OCI-LY1 (cell line): ENCODE measurements around the gene SNRNP200.

ENCODE experiments used
- H2AFZ ChIP-seq: fragments of 200-600 bp; sonication (generic), shearing (Covaris generic); 2 replicates; pipeline ENCODE4 v1.6.0; 2014; ENCODE audit warnings: antibody characterized with exemption, mild to moderate bottlenecking, low read length
- H3F3A ChIP-seq: fragments of 200-600 bp; sonication (generic), shearing (Covaris generic); 2 replicates; pipeline ENCODE4 v1.6.0; 2014; ENCODE audit warnings: mild to moderate bottlenecking, antibody characterized with exemption, low read length, moderate library complexity; ENCODE audit not compliant: insufficient read depth
- H3K27ac ChIP-seq: fragments of 200-600 bp; sonication (generic); 2 replicates; pipeline ENCODE4 v1.5.1; 2014; ENCODE audit warnings: low read length, mixed run types, mild to moderate bottlenecking, low read depth; ENCODE audit not compliant: poor library complexity, severe bottlenecking
- H3K27me3 ChIP-seq: fragments of 200-600 bp; sonication (generic); 2 replicates; pipeline ENCODE4 v1.6.0; 2014; ENCODE audit warnings: antibody characterized with exemption, mild to moderate bottlenecking, low read length, moderate library complexity; ENCODE audit not compliant: insufficient read depth
- H3K36me3 ChIP-seq: fragments of 200-600 bp; sonication (generic); 2 replicates; pipeline ENCODE4 v1.6.1; 2014; ENCODE audit warnings: mild to moderate bottlenecking, antibody characterized with exemption, low read length, moderate library complexity, mixed read lengths; ENCODE audit not compliant: insufficient read depth
- H3K4me1 ChIP-seq: fragments of 200-600 bp; sonication (generic); 2 replicates; pipeline ENCODE4 v1.5.1; 2014; ENCODE audit warnings: mild to moderate bottlenecking, low read length, moderate library complexity; ENCODE audit not compliant: insufficient read depth, severe bottlenecking
- H3K4me2 ChIP-seq: fragments of 200-600 bp; sonication (generic), shearing (Covaris generic); 2 replicates; pipeline ENCODE4 v1.6.1; 2014; ENCODE audit warnings: low read length
- H3K4me3 ChIP-seq: fragments of 200-600 bp; sonication (generic); 2 replicates; pipeline ENCODE4 v1.5.1; 2014; ENCODE audit warnings: low read length, low read depth, mild to moderate bottlenecking, mixed read lengths; ENCODE audit not compliant: poor library complexity, severe bottlenecking
- H3K79me2 ChIP-seq: fragments of 200-600 bp; shearing (Covaris generic); 2 replicates; pipeline ENCODE4 v1.6.1; 2016; ENCODE audit warnings: mixed run types, low read length, mixed read lengths; ENCODE audit not compliant: insufficient read depth
- H3K9ac ChIP-seq: fragments of 200-600 bp; sonication (generic), shearing (Covaris generic); 2 replicates; pipeline ENCODE4 v1.6.1; 2014; ENCODE audit warnings: mild to moderate bottlenecking, low read length, mixed read lengths
- H3K9me2 ChIP-seq: fragments of 200-600 bp; sonication (generic), shearing (Covaris generic); 2 replicates; pipeline ENCODE4 v1.6.1; 2014; ENCODE audit warnings: low read depth, mild to moderate bottlenecking, low read length, mixed read lengths
- H3K9me3 ChIP-seq: fragments of 200-600 bp; shearing (Covaris generic); 2 replicates; pipeline ENCODE4 v1.6.1; 2014; ENCODE audit warnings: low read length, mixed read lengths
- H4K20me1 ChIP-seq: fragments of 200-600 bp; sonication (generic), shearing (Covaris generic); 2 replicates; pipeline ENCODE4 v1.6.0; 2016; ENCODE audit warnings: mild to moderate bottlenecking, low read length; ENCODE audit not compliant: insufficient read depth
- CTCF ChIP-seq: fragments of 200-600 bp; sonication (generic), shearing (Covaris generic); IDR thresholded peaks from 2 replicates; pipeline ENCODE4 v1.5.1; 2017; ENCODE audit warnings: mild to moderate bottlenecking, antibody characterized with exemption, low read length, moderate library complexity, mixed read lengths
- EZH2 ChIP-seq: fragments of 200-600 bp; sonication (generic), shearing (Covaris generic); IDR thresholded peaks from 2 replicates; pipeline ENCODE4 v1.8.0; 2017; ENCODE audit warnings: borderline replicate concordance, mixed run types, mild to moderate bottlenecking, antibody characterized with exemption, low read length, moderate library complexity, mixed read lengths

The SNRNP200 gene

GRCh38 chr2:96247009-96247408 is 58.3 kb downstream of the SNRNP200 start:
- H3K4me2 ChIP-seq, result no peak overlapping the region
- 0 out of 2 replicates have a peak, but pooled peaks cover 3% of the 10 kb centered on the region for H3F3A ChIP-seq
- H3K9ac ChIP-seq, result no peak overlapping the region

GRCh38 chr2:96245609-96246390 is 59.5 kb downstream of the SNRNP200 start:
- Histone ChIP-seq H3K4me2 (no peak overlapping the region), H3K27ac (peak overlapping the region; percentile 13), H4K20me1 (no peaks in the 10 kb centered on the region), H3K36me3 (no peaks in the 10 kb centered on the region; the same call in 1 of the 2 replicates), H3K27me3 (no peaks in the 10 kb centered on the region), H3K4me1 (peaks cover 31% of the 10 kb centered on the region), H3K9me3 (no peaks in the 10 kb centered on the region), H2AFZ (no peak overlapping the region), H3K79me2 (no peaks in the 10 kb centered on the region), H3K4me3 (no peak overlapping the region), H3F3A (no peaks in the 10 kb centered on the region), H3K9ac (no peak overlapping the region), H3K9me2 (no peaks in the 10 kb centered on the region)
- TF ChIP-seq CTCF (no peak), EZH2 (no peak)

More at GRCh38 chr2:96247009-96247408, 58.3 kb downstream of the SNRNP200 start:
- Histone ChIP-seq H3K27ac (peak overlapping the region; percentile 13), H3K27me3 (no peaks in the 10 kb centered on the region), H3K79me2 (no peaks in the 10 kb centered on the region), H4K20me1 (no peaks in the 10 kb centered on the region), H3K36me3 (peaks cover 6% of the 10 kb centered on the region; the same call in 1 of the 2 replicates), H2AFZ (no peak overlapping the region), H3K4me3 (no peak overlapping the region), H3K4me1 (peaks cover 18% of the 10 kb centered on the region), H3K9me2 (no peaks in the 10 kb centered on the region), H3K9me3 (no peaks in the 10 kb centered on the region)
- no peak for TF ChIP-seq EZH2
- no peak for TF ChIP-seq CTCF

- no peak overlapping the region for H3K27ac ChIP-seq
- H3K36me3 ChIP-seq, result no peaks in the 10 kb centered on the region
- H2AFZ ChIP-seq, result no peak overlapping the region
- H3K9me3 ChIP-seq, result no peaks in the 10 kb centered on the region
- no peak overlapping the region for H3K4me3 ChIP-seq
- H3K9me2 ChIP-seq, result no peaks in the 10 kb centered on the region
- no peak overlapping the region for H3K9ac ChIP-seq
- no peak overlapping the region for H3K4me2 ChIP-seq
- no peak for TF ChIP-seq CTCF
- no peak for TF ChIP-seq EZH2
- H4K20me1 ChIP-seq, result no peaks in the 10 kb centered on the region
- no peaks in the 10 kb centered on the region for H3K79me2 ChIP-seq
- no peaks in the 10 kb centered on the region for H3F3A ChIP-seq
- peaks cover 33% of the 10 kb centered on the region for H3K4me1 ChIP-seq
- no peaks in the 10 kb centered on the region for H3K27me3 ChIP-seq
Observed at GRCh38 chr2:96243843-96244242, 61.5 kb downstream of the SNRNP200 start.
